Breast epithelium (tissue), 3 donors: ENCODE results near the gene CTSS.

Source experiments
- POLR2AphosphoS5 ChIP-seq, 3 donors: sonication (generic); formaldehyde crosslinking; IDR thresholded peaks; one replicate each; pipeline ENCODE4 v1.6.1; 2017; ENCODE audit warnings: antibody characterized with exemption in 3 of 3
- TF ChIP-seq, protein P1 (sequence below), 3 donors: fragments of 450-650 bp; IDR thresholded peaks; one replicate each; pipeline ENCODE4 v1.5.1; 2016 to 2017; ENCODE audit warnings: antibody characterized with exemption in 3 of 3, mild to moderate bottlenecking in 3 of 3, moderate library complexity in 3 of 3

DNA sequence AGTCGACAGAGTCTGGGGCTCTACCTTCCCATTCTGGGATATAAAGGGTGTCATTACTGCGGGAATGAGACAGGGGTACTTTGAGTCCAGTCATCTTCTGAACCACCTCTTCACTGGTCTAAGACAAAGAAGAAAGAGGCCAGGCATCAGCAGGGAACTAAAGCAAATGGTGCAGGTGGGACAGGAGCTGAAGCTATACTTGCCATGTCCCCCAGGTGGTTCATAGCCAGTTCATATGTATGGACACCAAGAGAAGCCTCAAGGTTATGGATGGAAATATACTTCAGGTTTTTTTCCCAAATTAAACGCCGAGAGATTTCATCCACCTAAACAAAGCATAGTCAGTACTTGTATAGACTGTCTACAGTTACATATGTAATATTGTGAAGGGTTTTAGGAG, 40.3 kb upstream of the CTSS start:
- TF ChIP-seq, protein P1, sequence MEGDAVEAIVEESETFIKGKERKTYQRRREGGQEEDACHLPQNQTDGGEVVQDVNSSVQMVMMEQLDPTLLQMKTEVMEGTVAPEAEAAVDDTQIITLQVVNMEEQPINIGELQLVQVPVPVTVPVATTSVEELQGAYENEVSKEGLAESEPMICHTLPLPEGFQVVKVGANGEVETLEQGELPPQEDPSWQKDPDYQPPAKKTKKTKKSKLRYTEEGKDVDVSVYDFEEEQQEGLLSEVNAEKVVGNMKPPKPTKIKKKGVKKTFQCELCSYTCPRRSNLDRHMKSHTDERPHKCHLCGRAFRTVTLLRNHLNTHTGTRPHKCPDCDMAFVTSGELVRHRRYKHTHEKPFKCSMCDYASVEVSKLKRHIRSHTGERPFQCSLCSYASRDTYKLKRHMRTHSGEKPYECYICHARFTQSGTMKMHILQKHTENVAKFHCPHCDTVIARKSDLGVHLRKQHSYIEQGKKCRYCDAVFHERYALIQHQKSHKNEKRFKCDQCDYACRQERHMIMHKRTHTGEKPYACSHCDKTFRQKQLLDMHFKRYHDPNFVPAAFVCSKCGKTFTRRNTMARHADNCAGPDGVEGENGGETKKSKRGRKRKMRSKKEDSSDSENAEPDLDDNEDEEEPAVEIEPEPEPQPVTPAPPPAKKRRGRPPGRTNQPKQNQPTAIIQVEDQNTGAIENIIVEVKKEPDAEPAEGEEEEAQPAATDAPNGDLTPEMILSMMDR (IDR thresholded peaks at IDR 0.05), result no peak
- TF ChIP-seq POLR2AphosphoS5 (IDR thresholded peaks at IDR 0.05), result no peak
